ENCODE measurements around the gene ADAMTS8.

Gene ADAMTS8

GRCh38 chr11:130399196-130399595 lies 29.2 kb downstream of the ADAMTS8 start:
- TF ChIP-seq CTCF (conservative IDR thresholded peaks at IDR 0.05): no peak
- no peak for TF ChIP-seq ZFX (IDR thresholded peaks at IDR 0.05)
- no peak overlapping the region for H3K27ac ChIP-seq

- TF ChIP-seq CTCF (conservative IDR thresholded peaks at IDR 0.05) (no peak), ZFX (IDR thresholded peaks at IDR 0.05) (no peak)
- H3K27ac ChIP-seq: no peak overlapping the region
These were observed 30.6 kb downstream of the ADAMTS8 start for GRCh38 chr11:130397780-130398179.

GRCh38 chr11:130396965-130397364 lies 31.4 kb downstream of the ADAMTS8 start:
- H3K27ac ChIP-seq: no peak overlapping the region
- TF ChIP-seq CTCF (conservative IDR thresholded peaks at IDR 0.05) (no peak), ZFX (IDR thresholded peaks at IDR 0.05) (no peak)

- H3K27ac ChIP-seq: no peak overlapping the region
These were observed 33.8 kb downstream of the ADAMTS8 start for GRCh38 chr11:130394615-130395014.

GRCh38 chr11:130391711-130392110 lies 36.7 kb downstream of the ADAMTS8 start:
- H3K27ac ChIP-seq: no peak overlapping the region; the same call in 1 of the 2 replicates
- TF ChIP-seq ZFX (IDR thresholded peaks at IDR 0.05): no peak
- TF ChIP-seq CTCF (conservative IDR thresholded peaks at IDR 0.05): no peak

More at GRCh38 chr11:130394615-130395014, 33.8 kb downstream of the ADAMTS8 start:
- TF ChIP-seq CTCF (conservative IDR thresholded peaks at IDR 0.05) (no peak), ZFX (IDR thresholded peaks at IDR 0.05) (no peak)

GRCh38 chr11:130390071-130390758 lies 38.2 kb downstream of the ADAMTS8 start:
- peak overlapping the region; percentile 41 for H3K27ac ChIP-seq
- TF ChIP-seq CTCF (conservative IDR thresholded peaks at IDR 0.05): peak; percentile 71
- no peak for TF ChIP-seq ZFX (IDR thresholded peaks at IDR 0.05)

GRCh38 chr11:130389335-130389935 lies 39.0 kb downstream of the ADAMTS8 start:
- no peak overlapping the region for H3K27ac ChIP-seq
- TF ChIP-seq ZFX (IDR thresholded peaks at IDR 0.05) (no peak), CTCF (conservative IDR thresholded peaks at IDR 0.05) (no peak)
